Dendritic cell treated with granulocyte-macrophage colony-stimulating factor and Interleukin-4, amounts not matched to agents 40 ng/mL and 50 ng/mL, for 4 days (primary cell): ENCODE measurements around the gene TBCD.

Experiments used
- H3K27ac Mint-ChIP-seq: one replicate; pipeline ENCODE4 v1.8.0; 2022; ENCODE audit warnings: mild to moderate bottlenecking, mixed read lengths
- H3K27me3 Mint-ChIP-seq: one replicate; pipeline ENCODE4 v1.8.0; 2022; ENCODE audit warnings: mild to moderate bottlenecking, mixed read lengths
- H3K36me3 Mint-ChIP-seq: one replicate; pipeline ENCODE4 v1.8.0; 2022; ENCODE audit warnings: low read depth, mixed read lengths
- H3K4me1 Mint-ChIP-seq: one replicate; pipeline ENCODE4 v1.8.0; 2022; ENCODE audit warnings: low read depth, mixed read lengths
- H3K4me3 Mint-ChIP-seq: one replicate; pipeline ENCODE4 v1.8.0; 2022; ENCODE audit warnings: mild to moderate bottlenecking, moderate library complexity, mixed read lengths
- H3K9me3 Mint-ChIP-seq: one replicate; pipeline ENCODE4 v1.8.0; 2022; ENCODE audit warnings: mixed read lengths
- intact Hi-C: fragments of 100-400 bp; cut with micrococcal nuclease; formaldehyde crosslinking; loops from one replicate; pipeline ENCODE4 v1.15.0; 2022

Gene TBCD

GRCh38 chr17:82787081-82787848, 35.4 kb downstream of the TBCD start:
- intact Hi-C loops = no loop called here
- H3K9me3 Mint-ChIP-seq = no peaks in the 10 kb centered on the region
- H3K27me3 Mint-ChIP-seq = peaks cover 4% of the 10 kb centered on the region
- H3K27ac Mint-ChIP-seq = no peak overlapping the region
- H3K4me3 Mint-ChIP-seq = no peak overlapping the region
- peaks cover 8% of the 10 kb centered on the region for H3K4me1 Mint-ChIP-seq
- peaks cover 57% of the 10 kb centered on the region for H3K36me3 Mint-ChIP-seq

- no peak overlapping the region for H3K4me3 Mint-ChIP-seq
- H3K36me3 Mint-ChIP-seq = peaks cover 46% of the 10 kb centered on the region
- intact Hi-C loops = no loop called here
- H3K9me3 Mint-ChIP-seq = no peaks in the 10 kb centered on the region
- H3K27ac Mint-ChIP-seq = no peak overlapping the region
- no peaks in the 10 kb centered on the region for H3K27me3 Mint-ChIP-seq
- no peaks in the 10 kb centered on the region for H3K4me1 Mint-ChIP-seq
These were observed 36.5 kb downstream of the TBCD start for GRCh38 chr17:82788206-82789001.

GRCh38 chr17:82789051-82789592, 37.3 kb downstream of the TBCD start:
- no peaks in the 10 kb centered on the region for H3K27me3 Mint-ChIP-seq
- no peaks in the 10 kb centered on the region for H3K9me3 Mint-ChIP-seq
- H3K27ac Mint-ChIP-seq = no peak overlapping the region
- no peak overlapping the region for H3K4me3 Mint-ChIP-seq
- H3K4me1 Mint-ChIP-seq = no peaks in the 10 kb centered on the region
- intact Hi-C loops = no loop called here
- peaks cover 39% of the 10 kb centered on the region for H3K36me3 Mint-ChIP-seq

GRCh38 chr17:82789806-82790205, 37.9 kb downstream of the TBCD start:
- H3K27ac Mint-ChIP-seq = no peak overlapping the region
- no peak overlapping the region for H3K4me3 Mint-ChIP-seq
- H3K9me3 Mint-ChIP-seq = no peaks in the 10 kb centered on the region
- peaks cover 36% of the 10 kb centered on the region for H3K36me3 Mint-ChIP-seq
- no peaks in the 10 kb centered on the region for H3K4me1 Mint-ChIP-seq
- intact Hi-C loops = no loop called here
- no peaks in the 10 kb centered on the region for H3K27me3 Mint-ChIP-seq

- intact Hi-C loops = no loop called here
- H3K4me1 Mint-ChIP-seq = no peaks in the 10 kb centered on the region
- H3K4me3 Mint-ChIP-seq = no peak overlapping the region
- no peak overlapping the region for H3K27ac Mint-ChIP-seq
- no peaks in the 10 kb centered on the region for H3K9me3 Mint-ChIP-seq
- peaks cover 42% of the 10 kb centered on the region for H3K36me3 Mint-ChIP-seq
- H3K27me3 Mint-ChIP-seq = no peaks in the 10 kb centered on the region
These were observed 38.5 kb downstream of the TBCD start for GRCh38 chr17:82790391-82790790.

- Mint-ChIP-seq H3K4me3 (no peak overlapping the region), H3K36me3 (peaks cover 54% of the 10 kb centered on the region), H3K9me3 (no peaks in the 10 kb centered on the region), H3K4me1 (no peaks in the 10 kb centered on the region), H3K27me3 (no peaks in the 10 kb centered on the region), H3K27ac (no peak overlapping the region)
- intact Hi-C loops = no loop called here
These were observed 39.7 kb downstream of the TBCD start for GRCh38 chr17:82791532-82791931.

- no peak overlapping the region for H3K27ac Mint-ChIP-seq
- H3K36me3 Mint-ChIP-seq = peaks cover 67% of the 10 kb centered on the region
- no peaks in the 10 kb centered on the region for H3K4me1 Mint-ChIP-seq
- no peaks in the 10 kb centered on the region for H3K9me3 Mint-ChIP-seq
- no peak overlapping the region for H3K4me3 Mint-ChIP-seq
- intact Hi-C loops = no loop called here
- no peaks in the 10 kb centered on the region for H3K27me3 Mint-ChIP-seq
These were observed 42.2 kb downstream of the TBCD start for GRCh38 chr17:82793974-82794630.

GRCh38 chr17:82794781-82795482, 43.1 kb downstream of the TBCD start:
- Mint-ChIP-seq H3K4me1 (no peaks in the 10 kb centered on the region), H3K27ac (no peak overlapping the region), H3K36me3 (peaks cover 66% of the 10 kb centered on the region), H3K9me3 (no peaks in the 10 kb centered on the region), H3K4me3 (no peak overlapping the region), H3K27me3 (no peaks in the 10 kb centered on the region)
- intact Hi-C loops = no loop called here

GRCh38 chr17:82795615-82796014, 43.8 kb downstream of the TBCD start:
- Mint-ChIP-seq H3K4me1 (no peaks in the 10 kb centered on the region), H3K9me3 (no peaks in the 10 kb centered on the region), H3K4me3 (no peak overlapping the region), H3K27ac (no peak overlapping the region), H3K27me3 (no peaks in the 10 kb centered on the region), H3K36me3 (peaks cover 66% of the 10 kb centered on the region)
- intact Hi-C loops = no loop called here

GRCh38 chr17:82797061-82797460, 45.2 kb downstream of the TBCD start:
- peaks cover 67% of the 10 kb centered on the region for H3K36me3 Mint-ChIP-seq
- no peaks in the 10 kb centered on the region for H3K4me1 Mint-ChIP-seq
- H3K9me3 Mint-ChIP-seq = peaks cover 12% of the 10 kb centered on the region
- H3K27me3 Mint-ChIP-seq = no peaks in the 10 kb centered on the region
- H3K27ac Mint-ChIP-seq = no peak overlapping the region
- intact Hi-C loops = no loop called here
- H3K4me3 Mint-ChIP-seq = no peak overlapping the region

GRCh38 chr17:82798752-82799151, 46.9 kb downstream of the TBCD start:
- no peaks in the 10 kb centered on the region for H3K27me3 Mint-ChIP-seq
- H3K36me3 Mint-ChIP-seq = peaks cover 68% of the 10 kb centered on the region
- no peak overlapping the region for H3K27ac Mint-ChIP-seq
- H3K9me3 Mint-ChIP-seq = peaks cover 12% of the 10 kb centered on the region
- H3K4me3 Mint-ChIP-seq = no peak overlapping the region
- intact Hi-C loops = no loop called here
- no peaks in the 10 kb centered on the region for H3K4me1 Mint-ChIP-seq

GRCh38 chr17:82799591-82799990, 47.7 kb downstream of the TBCD start:
- Mint-ChIP-seq H3K27ac (no peak overlapping the region), H3K9me3 (peaks cover 12% of the 10 kb centered on the region), H3K4me1 (no peaks in the 10 kb centered on the region), H3K27me3 (no peaks in the 10 kb centered on the region), H3K36me3 (peaks cover 66% of the 10 kb centered on the region), H3K4me3 (no peak overlapping the region)
- intact Hi-C loops = no loop called here

- Mint-ChIP-seq H3K9me3 (peaks cover 12% of the 10 kb centered on the region), H3K36me3 (peaks cover 57% of the 10 kb centered on the region), H3K4me1 (no peaks in the 10 kb centered on the region), H3K27ac (no peak overlapping the region), H3K27me3 (no peaks in the 10 kb centered on the region), H3K4me3 (no peak overlapping the region)
- intact Hi-C loops = no loop called here
These were observed 49.0 kb downstream of the TBCD start for GRCh38 chr17:82800885-82801284.
